A549 (cell line): Measurements from ENCODE around the gene ZNF710.

Experiments
- CHD2 ChIP-seq: fragments of 150-350 bp; IDR thresholded peaks from 2 replicates; pipeline ENCODE4 v1.6.1; 2014; ENCODE audit warnings: low read length; ENCODE audit not compliant: partially characterized antibody
- EP300 ChIP-seq, 2 experiments: fragments of >200 bp; sonication (Bioruptor Twin); formaldehyde crosslinking; IDR thresholded peaks; 2 replicates in 1 of 2; 3 replicates in 1 of 2; pipeline ENCODE4 v1.6.1; 2016 to 2017
- HDAC2 ChIP-seq: fragments of 200-600 bp; sonication (generic); IDR thresholded peaks from 2 replicates; pipeline ENCODE4 v1.6.1; 2016
- MYC ChIP-seq: IDR thresholded peaks from 2 replicates; pipeline ENCODE4 v1.6.1; 2012; ENCODE audit warnings: mild to moderate bottlenecking, inconsistent platforms, low read length, improper control_type of control experiment, borderline replicate concordance
- POLR2A ChIP-seq: IDR thresholded peaks from 2 replicates; pipeline ENCODE4 v1.6.1; 2012; ENCODE audit warnings: mild to moderate bottlenecking, low read length
- POLR2AphosphoS2 ChIP-seq: conservative IDR thresholded peaks from 2 replicates; pipeline ENCODE4 v1.6.1; 2012; ENCODE audit warnings: low read length, improper control_type of control experiment, inconsistent platforms
- RAD21 ChIP-seq, 2 experiments: fragments of >200 bp in 1 of 2; sonication (Bioruptor Twin) in 1 of 2; formaldehyde crosslinking in 1 of 2; IDR thresholded peaks in 1 of 2; conservative IDR thresholded peaks in 1 of 2; 2 replicates in 1 of 2; 3 replicates in 1 of 2; pipeline ENCODE4 v1.6.1; 2012 to 2018; ENCODE audit warnings: inconsistent platforms in 1 of 2
- RFX5 ChIP-seq: fragments of 450-650 bp; IDR thresholded peaks from 2 replicates; pipeline ENCODE4 v1.7.1; 2014; ENCODE audit warnings: antibody characterized with exemption, mild to moderate bottlenecking, moderate library complexity
- TF ChIP-seq, protein P1 (sequence below): fragments of >200 bp; sonication (Bioruptor Twin); formaldehyde crosslinking; IDR thresholded peaks from 3 replicates; pipeline ENCODE4 v1.5.1; 2016
- TF ChIP-seq, protein P2 (sequence below): fragments of 450-650 bp; IDR thresholded peaks from 2 replicates; pipeline ENCODE4 v1.6.1; 2014; ENCODE audit warnings: antibody characterized with exemption
- TF ChIP-seq, protein P3 (sequence below): fragments of 250-450 bp; sonication (Bioruptor Pico); IDR thresholded peaks from 2 replicates; pipeline ENCODE4 v1.5.0; 2021; ENCODE audit warnings: mild to moderate bottlenecking, moderate library complexity, borderline replicate concordance
- TF ChIP-seq, protein P4 (sequence below): IDR thresholded peaks from 2 replicates; pipeline ENCODE4 v1.6.1; 2012

DNA sequence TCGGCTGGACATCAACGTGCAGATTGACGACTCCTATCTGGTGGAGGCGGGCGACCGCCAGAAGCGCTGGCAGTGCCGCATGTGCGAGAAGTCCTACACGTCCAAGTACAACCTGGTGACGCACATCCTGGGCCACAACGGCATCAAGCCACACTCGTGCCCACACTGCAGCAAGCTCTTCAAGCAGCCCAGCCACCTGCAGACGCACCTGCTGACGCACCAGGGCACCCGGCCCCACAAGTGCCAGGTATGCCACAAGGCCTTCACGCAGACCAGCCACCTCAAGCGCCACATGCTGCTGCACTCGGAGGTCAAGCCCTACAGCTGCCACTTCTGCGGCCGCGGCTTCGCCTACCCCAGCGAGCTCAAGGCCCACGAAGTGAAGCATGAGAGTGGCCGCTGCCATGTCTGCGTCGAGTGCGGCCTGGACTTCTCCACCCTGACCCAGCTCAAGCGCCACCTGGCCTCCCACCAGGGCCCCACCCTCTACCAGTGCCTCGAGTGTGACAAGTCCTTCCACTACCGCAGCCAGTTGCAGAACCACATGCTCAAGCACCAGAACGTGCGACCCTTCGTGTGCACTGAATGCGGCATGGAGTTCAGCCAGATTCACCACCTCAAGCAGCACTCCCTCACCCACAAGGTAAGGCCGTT is 67.0 kb downstream of the ZNF710 start:
- TF ChIP-seq, protein P1, sequence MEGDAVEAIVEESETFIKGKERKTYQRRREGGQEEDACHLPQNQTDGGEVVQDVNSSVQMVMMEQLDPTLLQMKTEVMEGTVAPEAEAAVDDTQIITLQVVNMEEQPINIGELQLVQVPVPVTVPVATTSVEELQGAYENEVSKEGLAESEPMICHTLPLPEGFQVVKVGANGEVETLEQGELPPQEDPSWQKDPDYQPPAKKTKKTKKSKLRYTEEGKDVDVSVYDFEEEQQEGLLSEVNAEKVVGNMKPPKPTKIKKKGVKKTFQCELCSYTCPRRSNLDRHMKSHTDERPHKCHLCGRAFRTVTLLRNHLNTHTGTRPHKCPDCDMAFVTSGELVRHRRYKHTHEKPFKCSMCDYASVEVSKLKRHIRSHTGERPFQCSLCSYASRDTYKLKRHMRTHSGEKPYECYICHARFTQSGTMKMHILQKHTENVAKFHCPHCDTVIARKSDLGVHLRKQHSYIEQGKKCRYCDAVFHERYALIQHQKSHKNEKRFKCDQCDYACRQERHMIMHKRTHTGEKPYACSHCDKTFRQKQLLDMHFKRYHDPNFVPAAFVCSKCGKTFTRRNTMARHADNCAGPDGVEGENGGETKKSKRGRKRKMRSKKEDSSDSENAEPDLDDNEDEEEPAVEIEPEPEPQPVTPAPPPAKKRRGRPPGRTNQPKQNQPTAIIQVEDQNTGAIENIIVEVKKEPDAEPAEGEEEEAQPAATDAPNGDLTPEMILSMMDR = no peak
- no peak for TF ChIP-seq EP300 (IDR thresholded peaks at IDR 0.05)
- TF ChIP-seq, protein P2, sequence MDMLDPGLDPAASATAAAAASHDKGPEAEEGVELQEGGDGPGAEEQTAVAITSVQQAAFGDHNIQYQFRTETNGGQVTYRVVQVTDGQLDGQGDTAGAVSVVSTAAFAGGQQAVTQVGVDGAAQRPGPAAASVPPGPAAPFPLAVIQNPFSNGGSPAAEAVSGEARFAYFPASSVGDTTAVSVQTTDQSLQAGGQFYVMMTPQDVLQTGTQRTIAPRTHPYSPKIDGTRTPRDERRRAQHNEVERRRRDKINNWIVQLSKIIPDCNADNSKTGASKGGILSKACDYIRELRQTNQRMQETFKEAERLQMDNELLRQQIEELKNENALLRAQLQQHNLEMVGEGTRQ = no peak
- no peak for TF ChIP-seq HDAC2
- TF ChIP-seq POLR2AphosphoS2 = no peak
- TF ChIP-seq CHD2 = no peak
- no peak for TF ChIP-seq RAD21 (conservative IDR thresholded peaks at IDR 0.05 in 1 of 2, IDR thresholded peaks at IDR 0.05 in 1 of 2)
- no peak for TF ChIP-seq RFX5
- TF ChIP-seq MYC = no peak
- TF ChIP-seq, protein P3, sequence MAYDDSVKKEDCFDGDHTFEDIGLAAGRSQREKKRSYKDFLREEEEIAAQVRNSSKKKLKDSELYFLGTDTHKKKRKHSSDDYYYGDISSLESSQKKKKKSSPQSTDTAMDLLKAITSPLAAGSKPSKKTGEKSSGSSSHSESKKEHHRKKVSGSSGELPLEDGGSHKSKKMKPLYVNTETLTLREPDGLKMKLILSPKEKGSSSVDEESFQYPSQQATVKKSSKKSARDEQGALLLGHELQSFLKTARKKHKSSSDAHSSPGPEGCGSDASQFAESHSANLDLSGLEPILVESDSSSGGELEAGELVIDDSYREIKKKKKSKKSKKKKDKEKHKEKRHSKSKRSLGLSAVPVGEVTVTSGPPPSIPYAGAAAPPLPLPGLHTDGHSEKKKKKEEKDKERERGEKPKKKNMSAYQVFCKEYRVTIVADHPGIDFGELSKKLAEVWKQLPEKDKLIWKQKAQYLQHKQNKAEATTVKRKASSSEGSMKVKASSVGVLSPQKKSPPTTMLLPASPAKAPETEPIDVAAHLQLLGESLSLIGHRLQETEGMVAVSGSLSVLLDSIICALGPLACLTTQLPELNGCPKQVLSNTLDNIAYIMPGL (CRISPR knock-in tag) = no peak
- TF ChIP-seq POLR2A = no peak
- TF ChIP-seq, protein P4, sequence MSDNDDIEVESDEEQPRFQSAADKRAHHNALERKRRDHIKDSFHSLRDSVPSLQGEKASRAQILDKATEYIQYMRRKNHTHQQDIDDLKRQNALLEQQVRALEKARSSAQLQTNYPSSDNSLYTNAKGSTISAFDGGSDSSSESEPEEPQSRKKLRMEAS = no peak
